Stimulated activated CD4-positive, alpha-beta T cell treated with anti-CD3 and anti-CD28 coated beads, Interleukin-2, amount 100 ng/mL, for 4 hours (primary cell): Measurements from ENCODE around the gene TPP1.

ENCODE experiments used
- DNase-seq: peaks from one replicate; pipeline ENCODE4 v3.0.0-alpha.2; 2020; ENCODE audit warnings: low read depth

Gene TPP1

GRCh38 chr11:6646918-6647679 is 27.9 kb upstream of the TPP1 start:
- no peak for DNase-seq

GRCh38 chr11:6646576-6646917 is 27.3 kb upstream of the TPP1 start:
- DNase-seq, result no peak

DNA sequence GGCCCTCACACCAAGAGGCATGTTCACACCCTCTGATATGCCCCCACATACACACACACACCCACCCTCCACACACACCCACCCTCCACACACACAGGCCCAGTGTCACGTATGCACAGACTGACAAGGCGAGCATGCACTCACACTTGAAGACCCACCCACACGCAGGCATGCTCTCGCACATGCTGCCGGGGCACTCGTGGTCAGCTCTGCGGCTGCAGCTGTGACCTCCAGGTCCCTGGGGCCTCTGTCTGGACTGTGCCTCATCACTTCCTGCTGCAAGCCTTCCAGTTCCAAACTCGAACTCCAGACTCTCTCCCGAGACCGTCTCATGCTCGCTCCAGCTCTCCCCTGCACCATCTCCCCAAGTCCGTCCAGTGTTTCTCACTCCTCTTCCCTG is 26.8 kb upstream of the TPP1 start:
- DNase-seq, result no peak

- DNase-seq, result no peak
Measured at GRCh38 chr11:6642957-6643356, 23.7 kb upstream of the TPP1 start.

DNA sequence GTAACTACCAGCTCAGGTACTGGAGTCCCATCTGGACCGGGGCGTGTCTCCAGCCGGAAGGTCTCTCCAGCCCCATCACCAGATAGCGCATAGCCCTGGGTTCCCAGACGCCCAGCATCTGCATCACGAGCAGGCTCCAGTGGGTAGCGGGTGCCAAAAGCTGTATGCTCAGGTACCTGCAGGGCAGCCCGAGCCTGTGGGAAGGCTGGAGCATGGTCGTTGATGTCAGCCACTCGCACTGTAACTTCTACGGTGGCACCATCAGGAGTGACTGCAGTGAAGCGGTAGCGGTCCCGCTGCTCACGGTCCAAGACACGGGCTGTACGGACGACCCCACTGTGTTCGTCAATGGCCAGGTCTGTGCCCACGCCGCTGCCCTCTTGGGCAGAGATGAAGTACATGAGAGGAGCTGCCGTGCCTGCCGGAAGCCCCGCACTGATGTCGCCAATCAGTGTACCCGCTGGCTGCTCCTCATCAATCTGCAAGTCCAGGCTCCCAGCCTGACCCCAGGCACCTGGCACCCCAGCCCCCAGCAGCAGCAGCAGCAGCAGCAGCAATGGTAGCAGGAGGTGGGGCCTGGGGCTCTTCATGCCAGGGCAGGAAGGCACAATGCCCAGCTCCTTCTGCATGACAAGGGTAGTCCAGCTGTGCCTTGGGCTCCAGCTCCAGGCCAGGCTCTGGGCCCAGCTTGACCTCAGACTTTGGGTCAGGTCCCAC is 21.9 kb upstream of the TPP1 start:
- DNase-seq, result no peak

DNA sequence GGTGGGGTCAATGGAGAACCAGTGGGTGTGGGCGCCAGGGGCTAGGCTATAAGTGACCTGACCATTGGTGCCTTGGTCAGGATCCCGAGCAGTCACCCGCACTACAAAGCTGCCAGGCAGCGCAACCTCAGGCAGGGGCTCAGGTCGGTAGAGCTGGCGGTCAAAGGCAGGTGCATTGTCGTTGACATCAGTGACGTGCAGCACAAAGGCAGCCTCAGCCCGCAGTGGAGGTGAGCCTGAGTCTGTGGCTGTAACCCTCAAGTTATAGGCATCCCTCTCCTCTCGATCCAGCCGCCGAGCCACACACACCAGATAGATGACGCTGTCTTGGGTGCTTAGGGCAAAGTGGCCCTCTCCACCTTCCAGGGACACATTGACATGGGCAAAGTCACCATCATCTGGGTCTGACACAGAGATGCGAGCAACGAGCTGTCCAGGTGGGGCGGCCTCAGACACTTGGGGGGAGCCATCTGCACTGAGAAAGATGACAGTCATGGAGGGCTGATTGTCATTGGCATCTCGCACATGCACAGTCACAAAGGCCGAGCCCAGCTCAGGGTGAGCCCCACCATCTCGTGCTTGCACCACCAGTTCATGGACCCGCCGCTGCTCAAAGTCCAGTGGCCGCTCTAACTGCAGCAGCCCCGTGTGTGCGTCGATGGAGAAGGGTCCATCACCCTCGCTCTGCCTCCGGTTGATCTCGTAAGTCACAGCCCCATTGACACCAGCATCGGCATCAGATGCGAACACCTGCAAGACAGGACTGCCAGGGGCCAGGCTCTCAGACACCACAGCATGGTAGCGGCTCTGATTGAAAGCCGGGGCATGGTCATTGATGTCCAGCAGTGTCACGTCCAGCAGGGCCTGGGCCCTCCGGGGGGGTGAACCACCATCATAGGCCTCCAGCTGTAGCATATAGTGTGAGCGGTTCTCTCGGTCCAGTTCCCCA is 21.1 kb upstream of the TPP1 start:
- no peak for DNase-seq

GRCh38 chr11:6638429-6638828 is 19.2 kb upstream of the TPP1 start:
- DNase-seq, result no peak

GRCh38 chr11:6637871-6638270 is 18.6 kb upstream of the TPP1 start:
- no peak for DNase-seq

DNA sequence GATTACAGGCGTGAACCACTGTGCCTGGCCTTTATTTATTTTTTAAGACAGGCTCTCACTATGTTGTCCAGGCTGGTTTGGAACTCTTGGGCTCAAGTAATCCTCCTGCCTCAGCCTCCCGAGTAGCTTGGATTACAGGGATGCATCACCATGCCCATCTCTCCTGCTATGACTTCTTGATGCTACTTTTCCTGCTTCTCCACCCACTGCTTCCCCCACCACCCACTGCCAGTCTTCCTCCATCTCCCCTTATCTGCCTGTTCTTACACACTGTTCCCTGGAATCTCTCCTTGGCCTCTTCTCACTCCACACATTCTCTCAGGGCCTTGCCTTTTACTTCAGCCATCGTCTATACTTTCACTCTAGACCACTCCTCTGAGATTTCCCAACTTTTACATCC is 17.3 kb upstream of the TPP1 start:
- DNase-seq, result no peak

- DNase-seq, result no peak
Measured at GRCh38 chr11:6635082-6635932, 16.1 kb upstream of the TPP1 start.

DNA sequence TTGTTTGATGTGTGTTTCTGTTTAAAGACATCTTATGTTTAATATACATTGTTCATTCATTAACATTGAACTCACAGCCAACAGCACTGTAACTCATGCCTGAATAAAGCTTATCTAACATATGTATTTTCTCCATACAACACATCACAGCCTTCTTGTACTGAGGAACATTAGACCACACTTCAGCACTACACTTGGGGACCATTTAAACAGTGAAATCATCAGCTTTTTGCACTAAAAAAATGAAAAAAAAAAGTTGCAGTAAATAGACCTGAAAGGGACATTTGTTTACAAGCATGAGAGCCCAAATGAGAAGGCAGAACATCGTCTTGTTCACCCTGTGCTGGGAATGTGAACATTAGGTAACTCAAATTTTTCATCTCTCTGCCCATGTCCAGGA is 15.3 kb upstream of the TPP1 start:
- no peak for DNase-seq

- DNase-seq, result no peak
Measured at GRCh38 chr11:6633422-6634408, 14.5 kb upstream of the TPP1 start.

DNA sequence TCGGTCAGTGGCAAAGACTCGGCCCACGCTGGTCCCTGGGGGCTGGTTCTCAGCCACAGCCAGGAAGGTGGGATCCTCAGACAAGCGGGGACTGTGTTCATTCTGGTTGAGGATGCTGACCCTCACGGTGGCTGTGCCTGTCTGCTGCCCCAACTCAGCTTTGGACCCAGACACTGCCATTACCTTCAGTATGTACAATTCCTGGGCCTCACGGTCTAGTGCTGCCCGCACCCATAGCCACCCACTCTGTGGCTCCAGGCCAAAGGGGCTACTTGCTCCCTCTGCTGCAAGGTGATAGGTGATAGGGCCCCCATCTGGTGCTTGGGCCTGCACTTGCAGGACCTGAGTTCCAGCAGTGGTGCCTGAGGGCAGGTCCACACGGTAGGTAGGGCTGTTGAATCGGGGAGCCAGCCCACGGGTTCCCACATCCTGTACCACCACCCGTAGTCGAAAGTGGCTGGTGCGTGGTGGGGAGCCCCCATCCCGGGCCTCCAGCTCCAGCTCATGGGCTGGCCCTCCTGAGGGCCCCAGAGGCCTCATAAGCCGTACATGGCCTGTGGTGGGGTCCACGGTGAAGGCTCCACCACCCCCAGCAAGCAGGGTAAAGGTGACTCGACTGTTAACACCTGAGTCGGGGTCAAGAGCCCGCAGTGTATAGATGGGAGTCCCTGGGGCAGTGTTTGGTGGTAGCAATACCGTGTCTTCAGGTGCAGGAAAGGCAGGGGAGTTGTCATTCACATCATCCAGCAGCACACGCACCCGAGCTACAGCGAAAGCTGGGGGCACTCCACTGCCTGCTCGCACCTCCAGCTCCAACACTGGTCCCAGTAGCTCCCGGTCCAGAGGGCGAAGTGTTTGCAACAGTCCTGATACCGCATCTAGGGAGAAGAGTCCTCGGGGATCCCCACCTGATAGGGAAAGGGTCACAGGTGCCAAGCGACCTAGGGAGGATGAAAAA is 13.2 kb upstream of the TPP1 start:
- DNase-seq, result no peak

- no peak for DNase-seq
Measured at GRCh38 chr11:6631361-6631890, 12.2 kb upstream of the TPP1 start.

GRCh38 chr11:6630632-6631291 is 11.5 kb upstream of the TPP1 start:
- no peak for DNase-seq

DNA sequence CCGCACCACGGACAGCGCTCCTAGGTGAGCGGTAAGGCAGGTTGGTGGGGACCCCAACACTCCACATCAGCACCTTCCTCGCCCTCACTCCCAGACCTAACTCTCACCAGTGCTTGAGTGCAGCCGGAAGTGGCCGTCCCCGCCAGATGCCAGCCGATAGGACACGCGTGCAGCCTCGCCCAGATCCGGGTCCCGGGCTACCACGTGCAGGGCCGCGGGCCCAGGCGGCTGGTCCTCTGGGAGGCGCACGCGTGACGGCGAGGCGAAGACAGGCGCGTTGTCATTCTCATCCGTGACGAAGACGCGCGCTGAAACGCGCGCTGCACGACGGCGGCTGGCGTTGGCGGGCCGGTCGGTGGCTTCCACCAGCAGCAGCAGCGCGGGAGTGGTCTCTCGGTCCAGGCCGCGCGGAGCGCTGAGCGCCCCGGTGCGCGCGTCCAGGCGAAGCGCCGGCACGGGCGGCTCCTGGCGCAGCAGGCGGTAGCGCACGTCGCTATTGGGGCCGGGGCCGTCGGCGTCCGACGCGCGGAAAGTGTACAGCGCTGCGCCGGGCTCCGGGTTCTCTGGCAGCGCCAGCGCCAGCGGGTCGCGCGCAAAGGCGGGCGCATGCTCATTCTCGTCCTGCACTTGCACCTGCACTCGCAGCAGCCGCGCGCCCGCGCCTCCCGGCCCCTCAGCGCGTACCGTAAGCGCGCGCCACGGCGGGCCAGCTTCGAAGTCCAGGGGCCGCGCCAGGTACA is 10.8 kb upstream of the TPP1 start:
- no peak for DNase-seq

- DNase-seq, result no peak
Measured at GRCh38 chr11:6629573-6629891, 10.3 kb upstream of the TPP1 start.

GRCh38 chr11:6628526-6628925 is 9.3 kb upstream of the TPP1 start:
- DNase-seq, result no peak
